Activated T-cell treated with anti-CD3 and anti-CD28 coated beads for 24 hours (primary cell): ENCODE measurements around the gene OTOP1.
"Not testable (repeated sequence)": the region's sequence is repeated elsewhere in the genome, so short reads cannot be mapped to it uniquely, and the experiment has no call there.

Experiments
- DNase-seq: peaks from one replicate; pipeline ENCODE4 v3.0.0-alpha.2; 2020; ENCODE audit warnings: low read depth

Gene OTOP1

GRCh38 chr4:4227510-4228355, 1.0 kb upstream of the OTOP1 start:
- no peak for DNase-seq

DNA sequence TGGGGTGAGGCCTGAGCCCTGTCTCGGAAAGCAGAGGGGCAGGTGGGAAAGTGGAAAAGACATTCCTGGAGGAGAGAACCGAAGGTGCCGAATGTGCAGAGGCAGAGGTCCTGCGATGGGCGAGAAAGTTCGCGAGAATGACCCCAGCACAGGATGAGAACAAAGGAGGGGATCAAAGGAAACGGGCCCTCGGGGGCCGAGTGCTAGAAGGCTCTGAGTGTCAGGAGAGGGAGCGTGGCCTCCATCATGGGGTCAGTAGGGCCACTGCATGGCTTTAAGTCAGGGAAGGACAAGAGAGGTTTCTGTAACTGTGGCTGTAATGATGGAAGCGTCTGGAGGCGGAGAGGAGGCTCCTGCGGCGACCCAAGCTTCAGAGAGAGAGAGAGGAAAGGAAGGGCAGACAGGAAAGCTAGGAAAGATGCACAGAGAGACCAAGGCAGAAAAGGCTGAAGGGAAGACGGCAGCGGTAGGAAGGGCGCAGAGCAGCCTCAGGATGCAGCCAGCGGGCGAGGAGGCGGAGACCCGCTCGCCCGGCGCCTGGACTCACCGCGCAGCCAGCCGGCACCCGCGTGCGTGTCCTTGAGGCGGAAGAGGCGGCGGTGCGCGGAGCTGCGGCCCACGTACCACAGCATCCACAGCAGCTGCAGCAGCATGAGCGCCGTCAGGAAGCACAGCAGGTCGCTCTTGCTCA, 669 bp downstream of the OTOP1 start:
- DNase-seq: no peak

GRCh38 chr4:4217113-4217512, 9.6 kb downstream of the OTOP1 start:
- no peak for DNase-seq

GRCh38 chr4:4216648-4217047, 10.1 kb downstream of the OTOP1 start:
- DNase-seq: no peak

DNA sequence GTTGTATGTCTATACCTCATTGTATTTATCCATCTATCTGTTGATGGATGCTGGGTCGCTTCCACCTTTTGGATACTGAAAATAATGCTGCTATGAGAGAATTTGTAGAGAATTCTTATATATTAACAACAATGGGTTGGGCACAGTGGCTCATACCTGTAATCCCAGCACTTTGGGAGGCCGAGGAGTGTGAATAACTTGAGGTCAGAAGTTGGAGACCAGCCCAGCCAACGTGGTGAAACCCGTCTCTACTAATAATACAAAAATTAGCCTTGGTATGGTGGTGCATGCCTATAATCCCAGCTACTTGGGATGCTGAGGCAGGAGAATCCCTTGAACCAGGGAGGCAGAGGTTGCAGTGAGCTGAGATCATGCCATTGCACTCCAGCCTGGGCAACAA, 13.1 kb downstream of the OTOP1 start:
- not testable (repeated sequence) for DNase-seq

GRCh38 chr4:4206204-4206603, 20.5 kb downstream of the OTOP1 start:
- DNase-seq: no peak

- no peak for DNase-seq
Measured at GRCh38 chr4:4204401-4204745, 22.4 kb downstream of the OTOP1 start.

- no peak for DNase-seq
Measured at GRCh38 chr4:4203688-4204400, 22.9 kb downstream of the OTOP1 start.

GRCh38 chr4:4202510-4202909, 24.2 kb downstream of the OTOP1 start:
- DNase-seq: no peak

GRCh38 chr4:4200624-4201023, 26.1 kb downstream of the OTOP1 start:
- no peak for DNase-seq

- DNase-seq: no peak
Measured at GRCh38 chr4:4195354-4195753, 31.4 kb downstream of the OTOP1 start.

DNA sequence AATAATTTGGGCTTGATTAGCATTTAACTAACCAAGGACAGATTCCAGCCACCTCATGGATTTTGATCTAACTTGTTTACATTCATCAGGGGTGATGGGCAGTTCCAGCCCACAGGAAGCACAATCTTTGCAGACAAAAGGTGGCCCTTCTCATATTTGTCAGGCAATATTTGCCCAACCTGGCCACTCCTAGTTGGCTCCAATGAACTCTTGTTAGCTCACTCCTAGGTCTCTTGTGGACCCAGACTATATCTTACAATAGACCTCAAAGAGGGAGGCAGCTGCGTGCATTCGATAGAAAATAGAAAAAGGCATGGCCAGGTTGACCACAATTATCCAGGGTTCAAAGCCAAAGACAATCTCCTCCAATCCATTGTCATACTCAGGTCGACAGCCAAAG, 38.2 kb downstream of the OTOP1 start:
- DNase-seq: not testable (repeated sequence)

GRCh38 chr4:4185528-4185927, 41.2 kb downstream of the OTOP1 start:
- no peak for DNase-seq

- peak; percentile 5 for DNase-seq
Measured at GRCh38 chr4:4182835-4183568, 43.7 kb downstream of the OTOP1 start.

- no peak for DNase-seq
Measured at GRCh38 chr4:4170596-4171150, 56.1 kb downstream of the OTOP1 start.

DNA sequence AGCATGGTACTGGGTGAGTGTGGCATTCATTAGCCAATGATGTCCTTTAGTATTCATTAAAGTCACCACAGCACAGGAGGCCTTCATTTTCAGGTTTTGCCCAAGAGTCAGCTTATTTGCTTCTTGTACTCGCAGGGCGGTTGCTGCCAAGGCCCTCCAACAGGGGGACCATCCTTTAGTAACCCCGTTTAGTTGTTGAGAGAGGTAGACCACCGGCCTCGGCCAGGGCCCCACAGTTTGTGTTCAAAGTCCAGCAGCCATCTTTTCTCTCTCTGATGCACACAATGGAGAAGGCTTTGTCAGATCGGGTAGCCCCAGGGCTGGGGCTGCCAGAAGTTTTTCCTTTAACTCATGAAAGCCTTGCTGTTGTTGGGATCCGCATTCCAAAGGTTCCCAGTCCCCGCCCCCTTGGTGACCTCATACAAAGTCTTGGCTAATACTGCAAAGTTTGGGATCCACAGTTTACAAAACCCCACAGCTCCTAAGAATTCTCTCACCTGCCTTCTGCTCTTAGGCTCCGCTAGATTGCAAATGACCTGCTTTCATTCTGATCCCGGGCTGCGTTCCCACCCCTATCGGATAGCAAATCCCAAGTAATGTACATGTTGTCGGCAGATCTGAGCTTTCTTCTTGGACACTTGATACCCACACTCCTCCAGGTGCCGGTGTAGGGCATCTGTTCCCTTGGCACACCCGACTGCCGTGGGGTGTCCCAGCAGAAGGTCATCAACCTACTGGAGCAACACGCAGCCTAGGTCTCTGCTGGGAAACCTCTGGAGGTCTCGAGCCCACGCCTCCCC, 58.5 kb downstream of the OTOP1 start:
- not testable (repeated sequence) for DNase-seq

DNA sequence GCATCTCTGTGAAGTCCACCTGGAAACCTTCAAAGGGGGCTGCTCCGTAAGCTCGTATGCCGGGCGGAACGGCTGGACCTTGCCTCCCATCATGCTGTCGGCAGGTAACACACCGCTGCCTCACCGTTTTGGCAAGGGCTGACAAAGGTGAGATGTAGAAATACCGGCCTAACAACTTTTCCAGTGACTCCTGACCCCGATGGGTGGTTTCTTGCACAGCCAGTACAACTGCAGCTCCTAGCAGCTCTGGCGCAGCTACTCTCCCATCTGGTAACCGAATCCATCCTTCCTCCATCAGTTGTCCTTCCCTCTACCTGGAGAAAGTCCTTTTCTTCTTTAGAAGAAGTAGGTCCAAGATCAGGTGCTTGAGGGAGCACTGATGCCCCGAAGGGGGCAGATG, 59.7 kb downstream of the OTOP1 start:
- DNase-seq: not testable (repeated sequence)

DNA sequence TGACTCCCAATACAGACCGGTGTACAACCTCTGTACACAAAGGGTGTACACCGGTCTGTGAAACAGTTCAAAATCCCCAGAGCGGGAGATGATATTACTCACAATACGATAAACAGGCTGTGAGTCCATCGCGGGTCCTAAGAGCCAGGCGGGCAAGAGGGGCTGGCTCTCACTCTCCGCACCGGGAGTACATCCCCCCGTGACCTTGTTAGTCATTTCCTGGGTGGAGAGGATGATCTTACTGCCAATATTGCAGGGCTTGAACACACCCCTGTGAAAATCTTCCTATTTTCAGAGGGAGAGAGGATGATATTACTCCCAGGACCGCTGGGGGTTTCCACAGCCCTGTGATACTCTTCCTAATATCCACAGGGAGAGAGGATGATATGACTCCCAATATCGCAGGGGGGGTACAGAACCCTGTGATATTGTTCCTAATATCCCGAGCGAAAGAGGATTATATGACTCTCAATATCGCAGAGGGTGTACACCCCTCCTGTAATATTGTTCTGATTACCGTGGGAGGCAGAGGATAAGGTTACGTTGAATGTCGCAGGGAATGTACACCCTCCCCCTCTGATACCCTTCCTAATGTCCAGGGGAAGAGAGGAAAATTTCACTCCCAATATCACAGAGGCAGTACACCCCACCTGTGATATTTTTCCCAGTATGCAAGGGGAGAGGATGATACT, 60.9 kb downstream of the OTOP1 start:
- not testable (repeated sequence) for DNase-seq

DNA sequence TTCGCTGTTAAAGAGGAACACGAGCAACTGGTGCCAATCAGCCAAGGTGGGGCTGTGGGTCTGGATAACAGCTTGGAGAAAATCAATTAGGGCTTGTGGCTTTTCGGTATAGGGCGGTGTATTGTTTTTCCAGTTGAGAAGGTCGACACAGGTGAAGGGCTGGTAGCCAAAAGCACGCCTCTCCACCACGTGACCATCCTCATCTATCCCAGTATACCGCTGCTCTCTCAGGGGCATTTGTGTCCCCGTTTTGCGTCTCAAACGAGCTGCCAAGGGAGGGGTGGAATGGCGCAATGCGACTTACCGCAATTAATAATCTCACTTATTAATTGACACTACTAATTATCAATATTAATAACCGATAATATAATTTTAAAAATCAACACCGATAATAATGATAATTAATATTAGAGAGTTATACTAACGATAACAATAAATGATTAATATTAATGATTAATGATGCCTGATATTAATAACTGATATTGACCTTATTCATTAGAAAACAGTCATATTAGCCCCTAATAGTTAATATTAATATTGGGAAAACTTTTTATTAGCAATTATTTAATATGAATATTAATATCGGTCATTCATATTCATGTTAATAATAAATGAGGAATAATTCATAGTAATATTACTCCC, 62.1 kb downstream of the OTOP1 start:
- DNase-seq: not testable (repeated sequence)

GRCh38 chr4:4162186-4162585, 64.5 kb downstream of the OTOP1 start:
- not testable (repeated sequence) for DNase-seq
